Astrocyte (in vitro differentiated cells and primary cell): ENCODE results near the gene SERPINA10.

Experiments used
- CTCF ChIP-seq: IDR thresholded peaks from 2 replicates; pipeline ENCODE4 v1.5.1; 2011; ENCODE audit warnings: low read depth, mild to moderate bottlenecking, inconsistent platforms, low read length, moderate library complexity; ENCODE audit not compliant: insufficient read depth
- EZH2 ChIP-seq: IDR thresholded peaks from 2 replicates; pipeline ENCODE4 v1.6.1; 2012; ENCODE audit warnings: mild to moderate bottlenecking, low read length, inconsistent platforms; ENCODE audit not compliant: insufficient read depth

GRCh38 chr14:94313991-94314655, 21.1 kb upstream of the SERPINA10 start:
- TF ChIP-seq CTCF (no peak), EZH2 (no peak)
